CD14-positive monocyte (primary cell): ENCODE measurements around the gene UBL5. TPM values are rescaled to one million over a fixed set of nuclear protein-coding genes. Genes with fewer than 3 reads are reported as not detected.
A peak's percentile ranks its signal among the peaks of the same experiment; 100 is the strongest.

Experiments used
- DNase-seq, 3 donors: peaks; one replicate each; pipeline ENCODE4 v3.0.0-alpha.2; 2011 to 2022
- H2AFZ ChIP-seq: 2 replicates; pipeline ENCODE4 v1.6.0; 2012; ENCODE audit warnings: mild to moderate bottlenecking, low read depth, low read length, inconsistent platforms; ENCODE audit not compliant: insufficient read depth, poor library complexity, severe bottlenecking
- H3K27ac ChIP-seq, 2 donors: 1 replicate in 1 of 2; 2 replicates in 1 of 2; pipeline ENCODE4 v1.5.1; 2012 to 2013; ENCODE audit warnings: low read length in 2 of 2, control low read depth in 1 of 2, inconsistent platforms in 1 of 2, low read depth in 1 of 2, mild to moderate bottlenecking in 1 of 2
- H3K27me3 ChIP-seq, 2 donors: one replicate each; pipeline versions ENCODE4 v1.6.0 to v1.6.1; 2011 to 2013; ENCODE audit warnings: low read length in 2 of 2; ENCODE audit not compliant: control insufficient read depth in 2 of 2, insufficient read depth in 2 of 2
- H3K36me3 ChIP-seq, 2 donors: replicated peaks in 1 of 2; 1 replicate in 1 of 2; 2 replicates in 1 of 2; pipeline versions ENCODE4 v1.5.1 to v1.6.1; 2012 to 2013; ENCODE audit warnings: low read length in 2 of 2, control low read depth in 1 of 2, inconsistent platforms in 1 of 2, mild to moderate bottlenecking in 1 of 2; ENCODE audit not compliant: insufficient read depth in 2 of 2, control insufficient read depth in 1 of 2
- H3K4me1 ChIP-seq, 2 donors: 1 replicate in 1 of 2; 2 replicates in 1 of 2; pipeline versions ENCODE4 v1.5.1 to v1.6.1; 2012 to 2013; ENCODE audit warnings: low read length in 2 of 2, control low read depth in 1 of 2, inconsistent platforms in 1 of 2, mild to moderate bottlenecking in 1 of 2, moderate library complexity in 1 of 2; ENCODE audit not compliant: insufficient read depth in 2 of 2, control insufficient read depth in 1 of 2
- H3K4me2 ChIP-seq: replicated peaks from 2 replicates; pipeline ENCODE3; 2012; ENCODE audit warnings: low read length, moderate library complexity, mild to moderate bottlenecking; ENCODE audit not compliant: poor library complexity, severe bottlenecking; ENCODE audit errors: extremely low read depth
- H3K4me3 ChIP-seq, 3 experiments: fragments of 200-600 bp in 1 of 3; sonication (generic) in 1 of 3; replicated peaks in 1 of 3; 1 replicate in 2 of 3; 2 replicates in 1 of 3; pipeline ENCODE4 v1.5.1; 2011 to 2013; ENCODE audit warnings: low read length in 3 of 3, mild to moderate bottlenecking in 3 of 3, control low read depth in 2 of 3, low read depth in 2 of 3, inconsistent platforms in 1 of 3, moderate library complexity in 1 of 3
- H3K79me2 ChIP-seq: 2 replicates; pipeline ENCODE4 v1.6.0; 2012; ENCODE audit warnings: mild to moderate bottlenecking, control low read depth, inconsistent platforms, low read length, moderate library complexity; ENCODE audit not compliant: insufficient read depth
- H3K9ac ChIP-seq: 2 replicates; pipeline ENCODE4 v1.6.0; 2017; ENCODE audit warnings: low read length, mild to moderate bottlenecking; ENCODE audit not compliant: insufficient read depth, poor library complexity, severe bottlenecking
- H3K9me3 ChIP-seq, 2 donors: replicated peaks in 1 of 2; 1 replicate in 1 of 2; 2 replicates in 1 of 2; pipeline versions ENCODE4 v1.5.1 to v1.6.1; 2012 to 2013; ENCODE audit warnings: low read length in 2 of 2, control low read depth in 1 of 2; ENCODE audit not compliant: control insufficient read depth in 1 of 2, insufficient read depth in 1 of 2
- H4K20me1 ChIP-seq: 2 replicates; pipeline ENCODE4 v1.6.0; 2012; ENCODE audit warnings: mild to moderate bottlenecking, low read length, control low read depth, moderate library complexity; ENCODE audit not compliant: insufficient read depth
- H3K27ac Mint-ChIP-seq, 7 donors: one replicate each; pipeline ENCODE4 v1.8.0; 2020; ENCODE audit warnings: mild to moderate bottlenecking in 7 of 7, mixed read lengths in 7 of 7, moderate library complexity in 6 of 7, inconsistent platforms in 2 of 7
- H3K27me3 Mint-ChIP-seq, 3 donors: one replicate each; pipeline ENCODE4 v1.8.0; 2021 to 2022; ENCODE audit warnings: low read depth in 3 of 3, mild to moderate bottlenecking in 3 of 3, mixed read lengths in 3 of 3, moderate library complexity in 3 of 3, inconsistent platforms in 1 of 3
- H3K36me3 Mint-ChIP-seq, 2 donors: one replicate each; pipeline ENCODE4 v1.8.0; 2020; ENCODE audit warnings: mixed read lengths in 2 of 2, inconsistent platforms in 1 of 2, mild to moderate bottlenecking in 1 of 2
- H3K4me1 Mint-ChIP-seq: one replicate; pipeline ENCODE4 v1.8.0; 2020; ENCODE audit warnings: mild to moderate bottlenecking, mixed read lengths
- H3K4me3 Mint-ChIP-seq, 2 donors: one replicate each; pipeline ENCODE4 v1.8.0; 2020; ENCODE audit warnings: mild to moderate bottlenecking in 2 of 2, mixed read lengths in 2 of 2, moderate library complexity in 1 of 2
- H3K9me3 Mint-ChIP-seq, 7 donors: one replicate each; pipeline ENCODE4 v1.8.0; 2020 to 2022; ENCODE audit warnings: mixed read lengths in 7 of 7, mild to moderate bottlenecking in 6 of 7, moderate library complexity in 6 of 7, inconsistent platforms in 2 of 7
- CTCF ChIP-seq: fragments of 200-600 bp; IDR thresholded peaks from one replicate; pipeline ENCODE4 v1.8.0; 2022; ENCODE audit warnings: antibody characterized with exemption, mild to moderate bottlenecking
- WGBS: methylation state at CpG from one replicate; pipeline ENCODE4 v1.1.5; 2013; ENCODE audit warnings: missing lambda C conversion rate; ENCODE audit not compliant: insufficient coverage; 5-methylcytosine and 5-hydroxymethylcytosine counted together
- intact Hi-C, 2 donors: fragments of 100-400 bp; cut with micrococcal nuclease; formaldehyde crosslinking; loops; one replicate each; pipeline versions ENCODE4 v1.15.0 to v1.15.1; 2023
- polyA plus RNA-seq, 3 donors: library from polyadenylated mRNA; depleted of rRNA in 1 of 3; unstranded in 2 of 3; stranded (reverse) in 1 of 3; fragments of 300-500 nt in 2 of 3; fragments of >200 nt in 1 of 3; fragmentation: Illumina TruSeq in 2 of 3; gene quantifications; 1 replicate in 2 of 3; 2 replicates in 1 of 3; pipeline ENCODE4 v1.2.3, GENCODE V29; 2012 to 2021

UBL5 gene
- polyA plus RNA-seq, 3 donors, result 713 to 783 (median 728) TPM

DNA sequence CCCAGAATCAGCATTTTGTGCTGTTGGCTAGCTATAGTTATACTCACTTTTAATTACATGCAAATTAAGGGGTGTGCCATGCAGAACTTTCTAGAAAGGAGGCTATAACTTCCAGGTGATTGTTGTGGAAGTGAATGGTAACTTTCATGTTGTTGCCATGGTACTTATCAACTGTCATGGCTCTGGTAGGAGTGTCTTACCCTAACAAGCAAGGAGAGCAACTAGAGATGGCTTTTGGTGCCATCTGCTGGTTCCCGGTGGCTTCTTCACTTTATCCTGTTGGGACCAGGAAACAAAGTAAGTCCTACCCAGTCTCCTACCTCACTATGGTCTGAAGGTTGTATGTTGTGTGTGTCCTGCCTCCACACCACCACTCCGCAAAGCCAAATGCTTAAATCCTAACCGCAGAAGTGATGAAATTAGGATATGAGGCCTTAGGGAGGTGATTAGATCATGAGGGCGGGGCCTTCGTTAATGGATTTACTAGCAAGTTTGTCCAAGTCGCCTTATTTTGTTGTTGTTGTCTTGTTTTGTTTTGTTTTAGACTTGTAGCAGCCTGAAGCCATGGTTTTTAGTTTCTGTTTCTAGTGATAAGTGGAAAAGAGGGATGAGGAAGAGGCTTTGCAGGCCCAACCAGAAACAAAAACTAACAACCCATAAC is 31.5 kb upstream of the UBL5 start:
- peak; percentile 82 for TF ChIP-seq CTCF
- Mint-ChIP-seq H3K9me3 (peaks cover 0 to 2% (median 0%) of the 10 kb centered on the region in 7 donors), H3K4me3 (peak overlapping the region; percentile 23 to 43), H3K36me3 (no peaks in the 10 kb centered on the region), H3K27ac (peak overlapping the region; percentile 9 to 91 (median 72)), H3K27me3 (no peaks in the 10 kb centered on the region), H3K4me1 (peaks cover 34% of the 10 kb centered on the region)
- Histone ChIP-seq H3K79me2 (no peaks in the 10 kb centered on the region), H3K4me1 (peaks cover 28 to 37% of the 10 kb centered on the region in 2 donors), H3K4me3 (no peak overlapping the region), H3K4me2 (peak overlapping the region; percentile 32), H3K9ac (no peak overlapping the region), H3K9me3 (no peaks in the 10 kb centered on the region), H2AFZ (peak overlapping the region; percentile 75), H3K27me3 (no peaks in the 10 kb centered on the region), H3K36me3 (no peaks in the 10 kb centered on the region), H3K27ac (peak overlapping the region in 1 of 2 donors; percentile 71), H4K20me1 (no peaks in the 10 kb centered on the region)
- peak; percentile 85 to 94 (median 86) for DNase-seq
- WGBS, result 53% methylated on average over 3 of the region's 6 CpGs
- intact Hi-C loops, result loop anchor here (2.0 to 10.0 kb wide), 7 partner anchors 209 to 961 kb away; partner anchors contain the start of genes MBD3L1 (in 1 of the 2), ZNF317 (in 1 of the 2) and ZNF558 (in 1 of the 2)

DNA sequence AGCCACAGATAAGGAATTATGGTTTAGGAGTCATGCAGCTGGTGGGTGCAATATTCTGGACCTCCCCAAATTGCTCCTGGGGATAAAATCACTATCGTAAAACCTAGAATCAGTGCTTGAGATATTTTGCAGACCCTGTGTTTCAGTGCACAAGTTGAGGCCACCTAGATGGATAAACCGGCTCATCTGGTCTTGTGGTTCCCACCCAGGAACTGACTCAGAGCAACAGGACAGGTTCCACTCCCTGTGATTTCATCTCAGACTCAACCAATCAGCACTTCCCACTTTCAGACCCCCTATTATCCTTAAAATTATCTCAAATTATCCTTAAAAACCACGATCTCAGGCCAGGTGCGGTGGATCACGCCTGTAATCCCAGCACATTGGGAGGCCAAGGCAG is 29.8 kb upstream of the UBL5 start:
- H3K9me3 Mint-ChIP-seq, result peaks cover 0 to 2% (median 0%) of the 10 kb centered on the region in 7 donors
- no peaks in the 10 kb centered on the region for H4K20me1 ChIP-seq
- 78% methylated on average over 5 of the region's 5 CpGs for WGBS
- no peak overlapping the region for H3K4me3 Mint-ChIP-seq
- H3K4me2 ChIP-seq, result no peak overlapping the region
- peak overlapping the region in 1 of 2 donors; percentile 26 for H3K27ac ChIP-seq
- no peaks in the 10 kb centered on the region for H3K9me3 ChIP-seq
- DNase-seq, result no peak
- H3K9ac ChIP-seq, result no peak overlapping the region
- H3K4me1 Mint-ChIP-seq, result peaks cover 31% of the 10 kb centered on the region
- peaks cover 0 to 6% of the 10 kb centered on the region in 2 donors for H3K36me3 Mint-ChIP-seq
- intact Hi-C loops, result loop anchor here (2.0 to 10.0 kb wide), 7 partner anchors 211 to 963 kb away; partner anchors contain the start of genes MBD3L1 (in 1 of the 2), ZNF317 (in 1 of the 2) and ZNF558 (in 1 of the 2)
- H3K27me3 Mint-ChIP-seq, result no peaks in the 10 kb centered on the region
- H3K27ac Mint-ChIP-seq, result peak overlapping the region in 3 of 7 donors; percentile 21 to 78 (median 54)
- H3K4me1 ChIP-seq, result peaks cover 26 to 35% of the 10 kb centered on the region in 2 donors
- no peak overlapping the region for H2AFZ ChIP-seq
- H3K36me3 ChIP-seq, result no peaks in the 10 kb centered on the region
- no peaks in the 10 kb centered on the region for H3K79me2 ChIP-seq
- no peaks in the 10 kb centered on the region for H3K27me3 ChIP-seq
- TF ChIP-seq CTCF, result no peak
- H3K4me3 ChIP-seq, result no peak overlapping the region
